GM19099 (cell line): ENCODE measurements around the gene EFNA4.

ENCODE experiments used
- POLR2A ChIP-seq: IDR thresholded peaks from 3 replicates; pipeline ENCODE4 v1.6.1; 2011; ENCODE audit warnings: low read depth; ENCODE audit not compliant: insufficient read length; ENCODE audit errors: extremely low read depth

The EFNA4 gene

DNA sequence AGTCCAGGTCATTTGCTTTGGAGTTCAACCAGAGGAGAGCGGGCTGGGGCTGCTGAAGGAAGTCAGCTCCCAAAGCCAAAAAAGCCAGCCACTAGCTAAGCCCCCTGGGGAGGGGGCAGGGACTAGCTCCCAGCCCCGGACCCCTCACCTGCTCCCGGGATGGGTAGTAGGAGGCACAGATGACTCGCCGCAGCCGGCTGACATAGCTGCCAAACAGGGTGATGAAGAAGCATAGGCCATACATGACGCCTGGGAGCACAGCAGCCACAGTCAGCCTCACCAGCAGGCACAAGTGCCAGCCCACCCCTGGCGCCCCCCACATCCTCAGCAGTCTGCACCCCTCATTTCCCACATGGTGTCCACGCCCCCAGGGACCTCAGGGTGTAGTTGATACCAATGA lies 37.4 kb upstream of the EFNA4 start:
- no peak for TF ChIP-seq POLR2A

GRCh38 chr1:155026588-155026987 lies 37.0 kb upstream of the EFNA4 start:
- TF ChIP-seq POLR2A: no peak

- TF ChIP-seq POLR2A: no peak
Observed at GRCh38 chr1:155029513-155030242, 33.9 kb upstream of the EFNA4 start.

DNA sequence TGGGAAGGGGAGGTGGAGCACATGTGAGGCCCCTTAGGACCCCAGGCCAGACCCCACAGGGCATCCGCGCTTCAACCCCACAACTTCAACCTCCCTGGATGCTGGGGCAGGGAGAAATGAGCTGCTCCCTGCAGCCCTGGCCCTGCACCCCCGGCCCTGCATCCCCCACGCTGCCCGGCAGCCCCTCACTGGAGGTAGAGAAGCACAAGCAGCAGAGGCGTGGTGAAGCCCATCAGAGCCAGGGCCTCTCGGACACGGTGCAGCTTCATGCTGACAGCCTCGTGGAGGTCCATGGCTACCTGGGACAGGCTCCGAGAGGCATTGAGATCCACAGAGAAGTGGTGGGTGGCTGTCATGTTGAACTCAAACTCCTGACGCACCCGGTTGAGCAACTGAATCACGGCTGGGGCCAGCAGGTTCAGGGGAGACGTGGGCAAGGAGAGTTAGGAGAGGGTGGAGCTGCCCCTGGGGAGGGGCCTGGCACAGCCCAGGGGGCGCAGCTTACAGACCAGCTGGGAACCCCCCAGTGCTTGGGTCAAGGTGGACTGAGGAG lies 33.2 kb upstream of the EFNA4 start:
- TF ChIP-seq POLR2A: no peak

- TF ChIP-seq POLR2A: no peak
Observed at GRCh38 chr1:155030899-155031298, 32.6 kb upstream of the EFNA4 start.

DNA sequence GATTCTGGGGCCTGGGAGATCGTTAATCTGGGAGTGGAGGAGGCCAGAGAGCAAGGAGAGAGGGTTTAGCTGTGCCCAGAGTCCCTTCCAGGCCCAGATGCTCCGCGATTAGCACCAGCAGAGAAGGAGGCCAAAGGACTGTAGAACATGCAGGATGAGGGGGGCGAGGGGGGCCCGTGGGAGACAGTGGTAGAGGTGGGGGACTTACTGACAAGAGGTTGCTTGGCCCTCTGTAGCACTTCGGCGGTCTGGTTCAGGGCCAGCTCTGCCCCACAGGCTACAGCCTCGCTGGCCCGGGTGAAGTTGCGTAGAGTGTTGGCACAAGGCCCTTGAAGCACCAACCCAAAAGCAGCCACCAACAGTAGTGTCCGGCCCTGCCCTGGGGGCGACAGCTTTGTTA lies 30.7 kb upstream of the EFNA4 start:
- TF ChIP-seq POLR2A: no peak

DNA sequence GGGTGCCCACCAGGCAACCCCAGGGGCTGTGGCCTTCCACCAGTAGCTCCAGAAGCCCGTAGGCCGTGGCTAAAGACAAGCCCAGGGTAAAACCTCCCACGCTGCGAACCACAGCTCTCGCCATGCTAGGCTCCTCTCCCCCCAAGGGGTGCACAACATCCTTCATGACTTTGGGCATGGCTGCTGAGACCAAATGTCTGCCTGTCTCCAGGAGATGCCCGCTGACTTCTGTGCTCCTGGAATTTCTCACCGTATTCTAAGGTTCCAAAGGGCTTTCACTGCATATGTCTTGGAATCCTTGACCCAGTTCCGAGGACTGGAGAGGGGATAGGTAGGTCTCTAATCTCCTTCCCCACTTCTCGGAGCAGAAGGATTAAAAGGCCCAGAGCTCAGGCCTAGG lies 30.0 kb upstream of the EFNA4 start, which contains the start of the genes DCST1 and DCST2:
Gene DCST1, plus strand, starts transcription at position 301 of the 400 bp plus-strand sequence. CDS start 213 bp downstream, outside the sequence.
Gene DCST2, minus strand, starts transcription at position 258 of the 400 bp plus-strand sequence. Its CDS starts 80 bp downstream, at position 178.
- TF ChIP-seq POLR2A: no peak

GRCh38 chr1:155034318-155035208 lies 29.0 kb upstream of the EFNA4 start:
- TF ChIP-seq POLR2A: no peak

DNA sequence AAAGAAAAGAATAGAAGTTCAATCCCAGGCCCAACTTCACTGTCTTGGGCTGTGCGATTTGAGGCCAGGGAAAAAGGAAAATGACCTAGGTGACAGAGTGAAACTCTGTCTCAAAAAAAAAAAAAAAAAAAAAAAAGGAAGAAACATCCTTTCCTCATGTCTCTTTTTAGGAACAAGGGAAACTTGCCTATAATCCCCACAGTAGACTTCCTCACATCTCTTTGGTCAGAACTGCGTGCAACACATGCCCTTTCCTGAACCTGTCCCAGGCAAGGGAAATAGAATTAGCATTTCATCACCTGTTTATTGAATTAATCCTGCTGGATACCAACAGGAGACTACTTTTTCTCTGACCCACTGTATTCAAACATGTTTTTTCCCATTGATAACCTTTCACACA lies 27.6 kb upstream of the EFNA4 start:
- TF ChIP-seq POLR2A: no peak

DNA sequence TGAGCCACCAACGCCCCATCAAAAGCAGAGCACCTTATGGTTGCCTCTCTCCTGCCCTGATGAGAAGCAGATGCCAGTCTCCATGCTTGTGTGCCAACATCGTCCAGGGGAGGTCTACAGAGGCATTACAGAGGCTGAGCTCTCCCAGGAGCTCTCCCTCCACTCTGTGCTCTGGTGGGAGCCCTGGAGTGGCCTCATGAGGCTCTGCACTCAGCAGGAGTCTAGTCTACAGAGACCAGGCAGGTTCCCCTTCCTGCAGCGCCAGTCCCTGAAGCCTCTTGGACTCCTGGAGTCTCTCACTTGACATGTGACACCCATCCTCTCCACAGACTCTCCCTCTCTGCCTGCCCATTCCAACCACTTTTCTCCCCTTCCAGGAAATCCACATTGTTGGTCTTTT lies 26.5 kb upstream of the EFNA4 start:
- no peak for TF ChIP-seq POLR2A

DNA sequence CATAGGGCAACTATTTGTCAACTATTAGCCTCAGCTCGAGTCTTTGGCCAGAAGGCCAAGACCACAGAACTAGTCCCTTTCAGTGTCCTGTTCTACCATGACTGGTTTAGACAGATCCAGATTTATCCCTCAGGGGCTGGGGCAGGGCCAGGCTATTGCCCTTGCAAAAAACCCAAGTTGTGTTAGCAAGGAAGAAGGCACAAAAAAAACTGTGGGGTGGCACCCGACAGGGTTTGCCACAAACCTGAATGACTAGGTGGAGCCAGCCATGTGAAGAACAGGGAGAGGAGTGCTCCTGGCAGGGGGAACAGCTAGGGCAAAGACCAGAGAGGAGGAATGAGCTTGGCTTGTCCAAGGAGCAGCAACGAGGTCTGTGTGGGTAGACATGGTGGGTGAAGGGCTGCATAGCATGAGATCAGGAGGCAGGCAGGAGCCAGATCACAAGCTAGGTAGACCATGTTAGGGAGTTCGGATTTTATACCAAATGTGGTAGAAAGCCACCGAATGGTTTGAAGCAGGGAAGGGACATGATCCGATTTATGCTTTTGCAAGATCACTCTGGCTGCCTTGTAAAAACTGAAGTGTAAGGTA lies 25.6 kb upstream of the EFNA4 start:
- no peak for TF ChIP-seq POLR2A

DNA sequence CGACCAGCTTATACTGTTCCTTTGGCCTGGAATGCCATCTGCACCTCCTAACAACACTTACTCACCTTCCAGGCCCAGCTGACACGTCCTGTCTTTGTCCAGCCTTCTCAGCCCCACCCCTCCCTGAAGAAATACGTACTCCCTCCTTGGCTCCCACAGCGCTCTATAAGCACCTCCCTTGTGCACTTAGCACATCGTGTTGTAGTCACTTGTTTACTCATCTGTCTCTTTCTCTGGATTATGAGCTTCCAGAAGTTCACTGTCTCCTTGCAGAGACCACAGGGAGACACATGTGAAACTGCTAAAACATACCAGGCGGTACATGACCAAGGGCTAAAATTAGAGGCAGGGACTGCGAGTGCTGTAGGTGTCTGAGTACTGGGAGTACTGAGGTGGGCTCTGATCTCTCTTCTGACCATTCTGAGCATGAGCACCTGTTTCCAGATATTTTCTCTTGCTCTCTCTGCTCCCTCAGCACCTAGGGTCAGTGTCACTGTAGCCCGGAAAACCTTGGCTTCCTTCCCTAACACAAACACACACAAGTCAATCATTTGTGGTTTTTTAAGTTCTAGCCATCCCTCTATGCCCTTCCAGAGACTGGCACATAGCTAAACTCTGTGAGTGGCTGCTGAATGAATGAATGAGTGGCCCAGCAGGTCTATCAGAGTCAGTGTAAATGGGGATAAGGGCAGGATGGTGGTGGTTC lies 24.8 kb upstream of the EFNA4 start:
- TF ChIP-seq POLR2A: no peak

- no peak for TF ChIP-seq POLR2A
Observed at GRCh38 chr1:155039308-155039669, 24.3 kb upstream of the EFNA4 start.

GRCh38 chr1:155040358-155041093 lies 23.0 kb upstream of the EFNA4 start:
- no peak for TF ChIP-seq POLR2A
